Testis (tissue), 3 donors: ENCODE measurements around the gene CHGA. TPM values are rescaled to one million over a fixed set of nuclear protein-coding genes. Genes with fewer than 3 reads are reported as not detected.

ENCODE experiments used
- DNase-seq: peaks from one replicate; pipeline ENCODE4 v3.0.0-alpha.2; 2019
- H3K27ac ChIP-seq, 2 donors: fragments of 200-600 bp; sonication (generic); one replicate each; pipeline ENCODE4 v1.5.1; 2019
- H3K27me3 ChIP-seq: fragments of 200-600 bp; sonication (generic); one replicate; pipeline ENCODE4 v1.5.1; 2019
- H3K36me3 ChIP-seq: fragments of 200-600 bp; sonication (generic); one replicate; pipeline ENCODE4 v1.5.1; 2017; ENCODE audit warnings: low read depth; ENCODE audit errors: missing control alignments
- H3K4me1 ChIP-seq: fragments of 200-600 bp; sonication (generic); one replicate; pipeline ENCODE4 v1.5.1; 2019
- H3K4me3 ChIP-seq, 2 donors: fragments of 200-600 bp; sonication (generic); one replicate each; pipeline ENCODE4 v1.5.1; 2017 to 2019
- H3K9me3 ChIP-seq: fragments of 200-600 bp; sonication (generic); one replicate; pipeline ENCODE4 v1.5.1; 2017
- POLR2A ChIP-seq: fragments of 450-650 bp; IDR thresholded peaks from one replicate; pipeline ENCODE4 v1.6.1; 2017; ENCODE audit warnings: antibody characterized with exemption, mild to moderate bottlenecking, moderate library complexity
- WGBS, 2 donors: methylation state at CpG; one replicate each; pipeline ENCODE4 v1.1.5; 2018; 5-methylcytosine and 5-hydroxymethylcytosine counted together
- intact Hi-C: fragments of 100-400 bp; cut with DNase I; formaldehyde crosslinking; loops from one replicate; pipeline ENCODE4 v1.15.1; 2023; ENCODE audit warnings: low total_unique reads
- polyA plus RNA-seq: library from polyadenylated mRNA; stranded (reverse); fragments of 350-450 nt; fragmentation: Illumina TruSeq; extraction: RNeasy Lipid Tissue Mini Kit (QIAGEN cat#74804); gene quantifications from one replicate; pipeline ENCODE4 v1.2.3, GENCODE V29; 2014; ENCODE audit warnings: low read depth, low replicate concordance; ENCODE audit not compliant: insufficient read depth
- total RNA-seq, 2 donors: library from RNA; depleted of rRNA; stranded (reverse); fragments of >200 nt; gene quantifications; one replicate each; pipeline ENCODE4 v1.2.3, GENCODE V29; 2016
- TF ChIP-seq, protein P1 (sequence below), 3 experiments: fragments of 450-650 bp in 2 of 3; fragments of 200-600 bp in 1 of 3; sonication (generic) in 1 of 3; IDR thresholded peaks; one replicate each; pipeline ENCODE4 v1.5.1; 2016 to 2019; ENCODE audit warnings: antibody characterized with exemption in 3 of 3, mild to moderate bottlenecking in 2 of 3, moderate library complexity in 1 of 3

CHGA gene
- total and polyA plus RNA-seq, 3 donors from 2014 or later = 92.9 to 225 (median 191) TPM

DNA sequence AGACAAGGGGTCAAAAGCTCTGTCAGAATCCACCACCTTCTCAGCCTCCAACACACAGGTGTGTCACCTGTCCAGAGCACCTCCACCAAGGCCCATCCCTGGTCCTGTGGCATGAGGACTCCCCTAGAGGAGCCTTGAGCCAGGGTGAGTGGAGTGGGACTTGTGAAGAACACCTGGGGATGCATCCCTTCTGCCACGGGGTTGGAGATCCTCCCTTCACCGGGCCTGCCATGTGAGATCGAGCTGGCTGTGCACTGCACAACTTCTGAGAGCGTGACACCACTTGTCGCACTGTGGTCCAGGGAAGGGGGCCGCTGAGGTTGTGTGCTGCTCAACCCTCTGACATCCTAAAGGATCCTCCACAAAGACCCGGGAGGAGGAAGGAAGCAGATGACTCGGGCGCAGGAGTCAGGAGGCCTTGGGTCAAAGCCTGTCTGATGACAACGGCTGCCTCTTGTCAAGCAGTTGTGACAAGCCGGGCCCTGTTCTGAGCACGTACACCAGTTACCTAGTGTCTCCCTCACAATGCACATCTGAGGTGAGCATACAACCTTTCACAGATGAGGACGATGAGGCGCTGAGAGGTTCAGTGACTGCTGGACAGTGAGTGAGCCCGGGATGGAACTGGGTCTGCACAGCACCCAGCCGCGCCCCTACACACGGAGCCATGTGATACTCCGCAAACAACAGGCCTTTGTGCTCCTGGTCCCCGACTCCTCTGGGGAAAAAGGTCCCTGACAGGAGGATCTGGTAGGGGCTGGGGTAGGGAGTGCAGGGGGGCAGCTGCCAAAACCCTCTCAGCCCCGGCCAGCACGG is 35.6 kb downstream of the CHGA start:
- DNase-seq = no peak
- intact Hi-C loops = no loop called here
- H3K9me3 ChIP-seq = no peaks in the 10 kb centered on the region
- H3K27ac ChIP-seq = no peak overlapping the region
- no peaks in the 10 kb centered on the region for H3K36me3 ChIP-seq
- no peak for TF ChIP-seq POLR2A
- TF ChIP-seq, protein P1, sequence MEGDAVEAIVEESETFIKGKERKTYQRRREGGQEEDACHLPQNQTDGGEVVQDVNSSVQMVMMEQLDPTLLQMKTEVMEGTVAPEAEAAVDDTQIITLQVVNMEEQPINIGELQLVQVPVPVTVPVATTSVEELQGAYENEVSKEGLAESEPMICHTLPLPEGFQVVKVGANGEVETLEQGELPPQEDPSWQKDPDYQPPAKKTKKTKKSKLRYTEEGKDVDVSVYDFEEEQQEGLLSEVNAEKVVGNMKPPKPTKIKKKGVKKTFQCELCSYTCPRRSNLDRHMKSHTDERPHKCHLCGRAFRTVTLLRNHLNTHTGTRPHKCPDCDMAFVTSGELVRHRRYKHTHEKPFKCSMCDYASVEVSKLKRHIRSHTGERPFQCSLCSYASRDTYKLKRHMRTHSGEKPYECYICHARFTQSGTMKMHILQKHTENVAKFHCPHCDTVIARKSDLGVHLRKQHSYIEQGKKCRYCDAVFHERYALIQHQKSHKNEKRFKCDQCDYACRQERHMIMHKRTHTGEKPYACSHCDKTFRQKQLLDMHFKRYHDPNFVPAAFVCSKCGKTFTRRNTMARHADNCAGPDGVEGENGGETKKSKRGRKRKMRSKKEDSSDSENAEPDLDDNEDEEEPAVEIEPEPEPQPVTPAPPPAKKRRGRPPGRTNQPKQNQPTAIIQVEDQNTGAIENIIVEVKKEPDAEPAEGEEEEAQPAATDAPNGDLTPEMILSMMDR (IDR thresholded peaks at IDR 0.05) = no peak
- 87 to 90% methylated on average over 14 to 22 of the region's 22 CpGs for WGBS, 2 donors
- H3K4me1 ChIP-seq = peaks cover 3% of the 10 kb centered on the region
- H3K27me3 ChIP-seq = no peaks in the 10 kb centered on the region
- no peak overlapping the region for H3K4me3 ChIP-seq

DNA sequence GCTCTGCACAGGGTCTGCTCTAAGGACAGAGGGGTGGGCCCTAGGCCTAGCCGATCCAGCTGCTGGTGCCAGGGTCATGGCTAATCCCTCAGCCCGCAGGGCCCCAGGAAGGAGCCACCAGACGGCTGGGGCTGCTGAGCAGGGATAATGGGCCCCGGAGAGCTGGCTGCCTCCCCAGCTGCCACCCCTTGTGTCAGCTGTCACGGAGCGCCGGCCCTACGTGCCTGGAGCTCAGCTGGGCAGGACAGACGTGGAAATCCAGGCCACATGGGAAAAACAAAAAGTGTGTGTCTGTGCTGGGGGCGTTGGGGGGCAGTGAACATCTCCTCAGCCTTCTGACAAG is 36.2 kb downstream of the CHGA start:
- Histone ChIP-seq H3K36me3 (no peaks in the 10 kb centered on the region), H3K4me1 (peaks cover 7% of the 10 kb centered on the region)
- intact Hi-C loops = no loop called here

DNA sequence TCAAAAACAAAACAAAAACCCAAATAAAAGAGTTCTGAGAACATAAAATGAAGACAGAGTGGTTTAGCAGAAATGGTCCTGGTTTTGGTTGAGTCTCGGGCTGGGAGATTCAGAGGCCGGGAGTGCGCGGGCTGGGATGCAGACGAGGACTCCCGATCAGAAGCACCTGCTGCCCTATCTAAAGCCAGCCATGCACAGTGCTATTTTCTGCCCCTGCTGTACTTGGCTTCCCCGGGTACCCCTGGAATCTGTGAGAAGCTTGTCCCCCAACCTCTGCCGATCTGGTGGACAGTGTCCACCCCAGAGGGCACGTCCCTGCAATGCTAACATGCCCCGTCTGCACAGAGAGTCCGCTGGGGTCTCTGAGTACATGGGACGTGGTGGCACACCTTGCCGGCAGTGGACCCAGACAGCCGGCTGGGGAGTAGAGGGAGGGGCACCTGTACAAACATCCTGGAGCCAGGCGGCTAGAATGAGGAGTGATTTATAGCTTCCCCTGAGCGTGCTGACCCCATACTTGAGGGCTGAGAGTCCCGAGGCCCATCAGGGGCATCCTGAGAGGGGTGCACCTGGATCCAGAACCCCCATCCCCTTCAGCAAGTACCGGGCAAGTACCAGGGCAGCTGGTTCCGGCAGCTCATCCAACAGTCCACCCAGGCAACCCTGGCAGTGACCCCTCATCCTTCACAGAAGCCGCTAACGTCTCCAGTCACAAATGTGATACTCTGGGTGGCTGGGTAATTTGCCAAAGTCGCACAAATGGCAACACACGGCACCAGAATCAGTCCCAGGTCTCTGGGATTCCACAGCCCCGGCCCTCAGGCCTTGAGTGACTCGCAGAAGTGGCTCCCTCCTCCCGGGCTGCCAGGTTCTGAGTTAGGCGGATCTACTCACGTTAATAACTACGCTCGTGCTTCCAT is 37.1 kb downstream of the CHGA start:
- DNase-seq = no peak
- H3K36me3 ChIP-seq = no peaks in the 10 kb centered on the region
- intact Hi-C loops = no loop called here
- peaks cover 12% of the 10 kb centered on the region for H3K4me1 ChIP-seq
- H3K9me3 ChIP-seq = no peaks in the 10 kb centered on the region
- 89 to 90% methylated on average over 22 to 30 of the region's 30 CpGs for WGBS, 2 donors
- TF ChIP-seq, protein P1 (IDR thresholded peaks at IDR 0.05) = no peak
- no peak for TF ChIP-seq POLR2A
- no peak overlapping the region for H3K4me3 ChIP-seq
- H3K27ac ChIP-seq = no peak overlapping the region
- H3K27me3 ChIP-seq = no peaks in the 10 kb centered on the region

More for the DNA sequence above, 36.2 kb downstream of the CHGA start:
- Histone ChIP-seq H3K27ac (no peak overlapping the region), H3K27me3 (no peaks in the 10 kb centered on the region), H3K4me3 (no peak overlapping the region), H3K9me3 (no peaks in the 10 kb centered on the region)
- WGBS, 2 donors = 66 to 90% methylated on average over 7 to 10 of the region's 10 CpGs
- TF ChIP-seq, protein P1 (IDR thresholded peaks at IDR 0.05) = no peak
- TF ChIP-seq POLR2A = no peak
- DNase-seq = no peak

DNA sequence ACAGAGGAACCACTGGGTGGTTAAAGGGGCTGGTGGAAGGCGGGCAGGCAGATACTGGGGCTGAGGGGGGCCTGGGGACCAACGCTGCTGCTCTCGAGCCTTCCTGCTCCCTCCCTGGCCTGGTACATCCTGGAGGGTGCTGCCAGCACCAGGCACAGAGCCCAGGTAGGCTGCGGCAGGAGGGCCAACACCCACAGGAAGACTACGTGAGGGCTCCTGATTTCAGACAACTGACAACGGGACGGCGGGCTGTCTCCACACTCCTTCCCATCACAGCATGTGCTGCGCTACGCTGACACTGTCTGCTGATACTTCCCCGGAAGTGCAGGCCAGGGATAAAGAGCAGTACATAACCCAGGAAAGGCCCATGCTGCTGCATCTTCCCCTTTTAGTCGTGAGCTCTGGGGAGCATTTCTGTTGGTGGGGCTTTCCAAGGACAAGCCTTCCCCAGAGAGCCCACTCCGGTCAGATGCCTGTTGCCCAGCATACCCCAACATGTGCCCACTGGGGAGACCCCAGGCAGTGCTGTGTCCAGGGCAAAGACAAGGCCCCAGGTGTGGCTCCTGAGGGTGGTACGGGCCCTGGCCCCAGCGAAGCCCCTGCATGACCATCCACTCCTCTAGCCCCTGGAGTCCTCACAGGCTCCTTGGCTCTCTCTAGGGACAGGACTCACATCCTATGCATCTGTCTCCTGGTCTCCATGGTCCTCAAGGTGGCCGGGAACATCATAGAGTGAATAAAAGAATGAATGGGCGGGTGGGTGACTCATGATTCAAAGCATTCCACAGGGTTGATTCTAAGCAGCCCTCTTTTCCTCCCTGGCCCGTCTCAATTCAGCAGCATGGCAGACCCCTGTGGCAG is 38.0 kb downstream of the CHGA start:
- 89 to 91% methylated on average over 12 to 18 of the region's 18 CpGs for WGBS, 2 donors
- Histone ChIP-seq H3K4me3 (no peak overlapping the region), H3K27ac (no peak overlapping the region), H3K9me3 (no peaks in the 10 kb centered on the region), H3K36me3 (no peaks in the 10 kb centered on the region), H3K4me1 (peaks cover 15% of the 10 kb centered on the region), H3K27me3 (no peaks in the 10 kb centered on the region)
- DNase-seq = no peak
- intact Hi-C loops = no loop called here
- TF ChIP-seq, protein P1 (IDR thresholded peaks at IDR 0.05) = no peak
- no peak for TF ChIP-seq POLR2A
